GM21825 (cell line): ENCODE measurements around the gene MED13L.
"Not testable (repeated sequence)": the region's sequence is repeated elsewhere in the genome, so short reads cannot be mapped to it uniquely, and the experiment has no call there.

Experiments used
- ATAC-seq: cut with Tn5 transposase; IDR thresholded peaks from one replicate; pipeline ENCODE4 v1.9.1; 2021; ENCODE audit warnings: mild to moderate bottlenecking, moderate library complexity; ENCODE audit not compliant: unreplicated experiment

MED13L gene

GRCh38 chr12:116248433-116248832 lies 29.1 kb downstream of the MED13L start:
- no peak for ATAC-seq

GRCh38 chr12:116247377-116247776 lies 30.1 kb downstream of the MED13L start:
- ATAC-seq: no peak

- no peak for ATAC-seq
These were observed 30.9 kb downstream of the MED13L start for GRCh38 chr12:116246490-116247179.

DNA sequence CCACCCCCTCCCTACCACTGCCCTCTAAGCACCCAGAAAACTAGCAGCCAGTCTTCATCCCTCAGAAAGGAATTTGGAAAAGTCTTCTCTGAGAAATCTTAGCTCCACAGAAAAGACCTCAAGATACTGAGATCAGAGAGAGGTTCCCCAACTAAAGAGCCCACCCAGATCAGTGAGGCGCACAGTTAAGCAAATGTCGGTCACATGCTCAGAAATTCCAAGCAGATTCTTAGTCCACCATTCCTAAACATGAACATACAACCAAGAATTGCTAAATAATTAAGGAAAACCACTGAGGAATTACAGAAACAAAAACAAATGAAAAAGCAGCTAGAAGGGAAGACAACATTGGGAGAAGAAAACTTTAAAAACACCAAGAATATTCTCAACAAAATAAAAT lies 32.3 kb downstream of the MED13L start:
- ATAC-seq: no peak

DNA sequence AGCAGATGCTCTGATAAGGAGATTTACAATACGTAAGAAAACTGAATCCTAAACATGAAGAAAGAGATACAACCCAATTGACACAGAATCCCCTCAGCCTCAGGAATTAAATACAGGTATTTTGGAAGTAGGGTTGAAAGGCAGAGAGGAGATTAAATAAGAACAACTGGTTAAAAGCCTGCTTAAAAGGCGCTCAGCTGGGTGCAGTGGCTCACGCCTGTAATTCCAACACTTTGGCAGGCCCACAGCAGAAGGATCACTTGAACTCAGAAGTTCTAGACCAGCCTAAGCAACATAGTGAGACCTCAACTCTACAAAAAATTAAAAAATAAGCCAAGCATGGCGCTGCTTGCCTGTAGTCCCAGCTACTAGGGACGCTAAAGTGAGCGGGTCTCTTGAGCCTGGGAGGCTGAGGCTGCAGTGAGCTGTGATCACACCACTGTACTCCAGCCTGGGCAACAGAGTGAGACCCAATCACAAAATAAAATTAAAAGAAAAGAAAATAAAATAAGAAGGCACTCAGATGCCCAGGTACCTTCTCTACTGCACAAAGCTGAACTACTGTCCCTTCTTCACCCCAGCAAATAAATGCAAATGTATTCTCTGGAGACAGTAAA lies 32.9 kb downstream of the MED13L start:
- ATAC-seq: no peak

DNA sequence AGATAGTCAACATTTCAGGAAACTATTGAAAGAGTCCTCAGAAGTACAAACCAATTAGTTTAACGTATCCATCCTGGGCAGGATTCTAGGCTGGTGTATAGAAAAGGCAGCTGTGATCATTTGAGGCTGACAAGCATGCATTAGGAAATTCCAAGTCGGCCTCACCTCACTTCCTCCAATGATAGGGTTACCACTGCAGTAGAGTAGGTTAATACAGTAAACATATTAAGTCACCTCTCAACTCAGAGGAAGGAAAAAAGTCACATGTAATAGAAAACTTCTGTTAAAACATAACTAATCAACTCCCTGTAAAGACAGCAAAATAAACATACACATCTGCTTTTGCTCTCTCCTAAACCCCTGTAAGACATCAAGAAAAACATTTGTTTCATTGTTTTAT lies 33.5 kb downstream of the MED13L start:
- ATAC-seq: no peak

DNA sequence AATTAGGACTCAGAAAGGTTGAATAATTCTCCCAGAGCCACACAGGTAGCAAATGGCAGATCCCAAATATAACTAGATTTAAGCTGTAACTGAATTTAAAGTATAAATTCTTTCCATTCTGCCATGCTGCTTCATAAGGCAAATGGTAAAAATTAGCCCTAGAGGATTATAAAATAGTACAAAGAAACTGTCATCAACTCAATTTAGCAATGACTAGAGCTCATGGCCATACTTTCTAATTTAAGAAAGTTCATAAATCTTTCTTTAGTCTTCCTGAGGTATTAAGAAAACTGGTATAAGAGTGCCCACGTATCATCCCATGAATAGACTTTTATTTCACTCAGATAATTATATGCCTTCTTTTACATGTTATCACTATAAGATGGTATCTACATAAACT lies 34.8 kb downstream of the MED13L start:
- no peak for ATAC-seq

DNA sequence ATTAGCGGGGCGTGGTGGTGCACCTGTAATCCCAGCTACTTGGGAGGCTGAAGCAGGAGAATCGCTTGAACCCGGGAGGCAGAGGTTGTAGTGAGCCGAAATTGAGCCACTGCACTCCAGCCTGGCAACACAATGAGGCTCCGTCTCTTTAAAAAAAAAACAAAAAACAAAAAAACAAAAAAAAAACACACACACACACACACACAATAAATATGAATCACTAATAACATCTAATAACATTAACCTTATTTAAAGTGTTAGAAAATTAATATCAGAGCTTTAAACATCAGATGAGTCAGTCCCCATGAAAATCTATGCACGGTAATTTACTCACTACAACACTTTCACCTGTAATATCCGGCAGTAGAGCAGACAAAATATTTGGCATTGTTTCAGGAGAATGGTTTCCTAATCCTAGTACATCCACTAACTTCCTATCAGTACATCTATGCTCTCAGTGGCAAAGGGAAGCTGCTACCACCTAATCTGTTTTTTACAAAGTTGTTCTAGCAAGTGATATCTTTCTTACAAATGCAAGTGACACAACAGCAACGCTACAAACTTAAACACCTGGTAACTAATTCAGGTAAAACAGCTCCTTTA lies 36.2 kb downstream of the MED13L start:
- ATAC-seq: no peak

DNA sequence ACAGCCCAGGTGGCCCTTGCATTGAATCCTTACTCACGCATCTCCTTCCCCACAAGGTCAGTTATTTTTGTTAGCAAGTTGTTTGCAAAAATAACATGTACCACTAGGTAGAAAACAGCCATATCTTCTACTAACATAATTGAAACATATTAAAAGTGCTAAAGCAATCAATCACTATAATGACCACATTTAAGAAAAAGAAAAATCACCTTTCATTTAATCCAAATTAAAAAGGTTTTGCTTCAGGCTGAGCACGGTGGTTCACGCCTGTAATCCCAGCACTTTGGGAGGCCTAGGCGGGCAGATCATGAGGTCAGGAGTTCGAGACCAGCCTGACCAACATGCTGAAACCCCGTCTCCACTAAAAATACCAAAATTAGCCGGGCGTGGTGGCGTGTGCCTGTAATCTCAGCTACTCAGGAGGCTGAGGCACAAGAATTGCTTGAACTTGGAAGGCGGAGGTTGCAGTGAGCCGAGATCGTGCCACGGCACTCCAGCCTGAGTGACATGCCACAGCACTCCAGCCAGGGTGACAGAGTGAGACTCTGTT lies 38.8 kb downstream of the MED13L start:
- ATAC-seq: not testable (repeated sequence)

DNA sequence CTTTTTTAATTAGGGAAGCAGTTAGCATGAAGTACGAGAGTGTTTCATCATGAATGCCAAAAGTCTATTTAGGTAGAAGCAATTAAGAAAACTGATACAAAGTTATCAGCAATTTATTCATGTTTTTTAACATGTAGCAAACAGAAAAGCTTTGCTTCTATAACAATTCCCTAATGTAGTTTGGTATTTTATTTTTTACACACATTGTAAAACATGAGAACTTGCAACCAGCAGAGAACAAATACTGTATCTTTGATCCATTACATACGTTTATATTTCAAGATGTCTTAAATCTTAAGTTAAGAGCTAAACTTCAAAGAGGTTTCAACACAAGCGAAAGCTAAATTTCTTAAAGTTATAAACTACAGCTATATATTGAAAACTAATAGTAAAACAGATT lies 39.3 kb downstream of the MED13L start:
- ATAC-seq: no peak

DNA sequence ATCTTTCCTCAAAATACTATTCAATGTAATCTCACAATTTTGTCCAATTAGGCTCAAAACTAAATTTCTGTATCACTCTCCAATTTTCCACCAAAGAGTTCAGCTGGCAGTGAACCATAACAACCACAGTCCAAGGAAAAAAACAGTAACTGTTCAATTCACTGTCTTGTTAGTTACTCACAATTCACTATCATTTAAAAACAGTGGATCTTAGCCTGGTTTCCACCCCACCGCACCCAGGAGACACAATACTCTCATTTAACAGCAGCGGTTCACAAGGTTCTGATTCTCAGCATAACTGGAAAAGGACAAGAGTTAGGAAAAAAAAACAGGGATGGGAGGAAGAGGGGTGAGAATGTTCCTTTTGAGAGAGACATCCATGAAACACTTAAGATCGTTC lies 40.5 kb downstream of the MED13L start:
- no peak for ATAC-seq

GRCh38 chr12:116236148-116236731 lies 41.3 kb downstream of the MED13L start:
- no peak for ATAC-seq

DNA sequence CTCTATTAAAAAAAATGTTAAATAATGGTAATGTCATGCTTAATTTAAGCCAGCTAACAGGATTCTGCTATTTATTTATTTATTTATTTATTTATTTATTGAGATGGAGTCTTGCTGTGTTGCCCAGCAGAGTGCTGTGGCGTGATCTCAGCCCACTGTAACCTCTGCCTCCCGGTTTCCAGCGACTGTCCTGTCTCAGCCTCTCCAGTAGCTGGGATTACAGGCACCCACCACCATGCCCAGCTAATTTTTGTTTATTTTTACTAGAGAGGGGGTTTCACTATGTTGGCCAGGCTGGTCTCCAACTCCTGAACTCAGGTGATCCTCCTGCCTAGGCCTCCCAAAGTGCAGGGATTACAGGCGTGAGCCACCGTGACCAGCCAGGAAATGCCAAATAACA lies 43.3 kb downstream of the MED13L start:
- not testable (repeated sequence) for ATAC-seq

DNA sequence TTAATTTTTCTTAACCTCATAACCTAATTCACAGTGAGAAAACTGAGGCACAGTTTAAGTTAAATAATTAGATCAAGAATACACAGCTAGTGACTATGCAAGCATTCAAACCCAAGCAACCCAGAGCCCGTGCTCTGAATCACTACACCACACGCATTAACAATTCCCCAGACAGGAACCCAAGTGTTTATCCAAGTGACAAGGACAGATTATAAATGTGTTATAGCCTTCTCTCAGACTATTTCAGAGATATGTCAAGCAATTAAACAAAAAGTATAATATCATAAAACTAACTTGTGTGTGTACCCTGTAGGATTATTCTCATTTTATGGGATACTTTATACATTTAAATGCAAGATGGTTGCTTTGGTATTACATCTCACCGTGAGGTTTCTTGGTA lies 43.8 kb downstream of the MED13L start:
- no peak for ATAC-seq

GRCh38 chr12:116227811-116228210 lies 49.7 kb downstream of the MED13L start:
- ATAC-seq: no peak

DNA sequence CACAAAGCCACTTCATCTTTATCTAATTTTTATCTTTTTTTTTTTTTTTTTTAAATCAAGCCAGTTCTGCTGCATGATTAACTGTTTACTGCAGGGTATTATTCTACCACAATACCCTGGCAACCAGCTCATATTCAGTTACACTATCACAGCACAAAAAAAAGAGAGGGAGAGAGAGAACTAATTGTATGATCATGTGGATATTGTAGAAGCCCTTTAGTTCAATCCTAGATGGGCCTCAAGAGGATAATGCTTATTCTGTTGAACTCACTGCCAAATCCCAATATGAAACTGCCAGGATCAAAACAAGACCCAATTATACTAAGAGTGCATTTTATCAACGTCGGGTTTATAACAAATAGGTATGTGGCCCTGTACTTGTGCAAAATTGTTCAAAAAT lies 51.5 kb downstream of the MED13L start:
- ATAC-seq: no peak

DNA sequence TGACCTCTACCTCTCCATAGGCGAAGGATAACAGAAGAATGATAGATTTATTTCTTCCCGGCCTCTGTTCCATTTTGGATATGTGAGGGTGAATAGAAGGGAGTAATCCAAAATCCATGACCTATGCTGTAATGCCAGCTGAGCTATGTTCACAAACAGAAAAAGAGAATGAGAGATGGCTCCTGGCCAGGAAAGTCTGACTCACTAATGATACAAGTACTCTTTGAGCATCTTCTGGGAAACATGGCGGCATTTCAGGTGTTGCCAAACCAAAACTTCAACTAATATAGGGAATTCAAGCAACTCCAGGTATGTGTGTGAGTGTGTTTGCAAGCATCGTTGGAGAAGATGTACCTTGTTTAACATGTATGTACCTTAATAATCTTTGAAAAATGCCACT lies 55.1 kb downstream of the MED13L start:
- no peak for ATAC-seq

DNA sequence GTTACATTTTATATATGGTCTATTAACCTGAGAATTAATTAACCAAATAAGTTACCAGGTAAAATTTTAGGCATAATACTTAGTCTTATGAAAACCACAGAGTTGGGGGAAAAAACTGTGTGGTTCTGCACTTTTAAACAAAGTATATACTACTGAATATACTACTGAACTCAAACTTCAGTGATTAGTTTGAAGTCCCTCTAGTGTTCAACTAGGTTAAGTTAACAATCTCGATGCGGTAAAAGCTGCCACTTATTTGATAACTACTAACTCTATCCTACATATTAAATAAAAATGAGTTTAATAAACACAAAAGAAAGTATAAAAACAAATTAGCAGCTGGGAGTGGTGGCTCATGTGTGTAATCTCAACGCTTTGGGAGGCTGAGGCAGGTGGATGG lies 56.7 kb downstream of the MED13L start:
- no peak for ATAC-seq

- ATAC-seq: no peak
These were observed 60.3 kb downstream of the MED13L start for GRCh38 chr12:116217045-116217735.

DNA sequence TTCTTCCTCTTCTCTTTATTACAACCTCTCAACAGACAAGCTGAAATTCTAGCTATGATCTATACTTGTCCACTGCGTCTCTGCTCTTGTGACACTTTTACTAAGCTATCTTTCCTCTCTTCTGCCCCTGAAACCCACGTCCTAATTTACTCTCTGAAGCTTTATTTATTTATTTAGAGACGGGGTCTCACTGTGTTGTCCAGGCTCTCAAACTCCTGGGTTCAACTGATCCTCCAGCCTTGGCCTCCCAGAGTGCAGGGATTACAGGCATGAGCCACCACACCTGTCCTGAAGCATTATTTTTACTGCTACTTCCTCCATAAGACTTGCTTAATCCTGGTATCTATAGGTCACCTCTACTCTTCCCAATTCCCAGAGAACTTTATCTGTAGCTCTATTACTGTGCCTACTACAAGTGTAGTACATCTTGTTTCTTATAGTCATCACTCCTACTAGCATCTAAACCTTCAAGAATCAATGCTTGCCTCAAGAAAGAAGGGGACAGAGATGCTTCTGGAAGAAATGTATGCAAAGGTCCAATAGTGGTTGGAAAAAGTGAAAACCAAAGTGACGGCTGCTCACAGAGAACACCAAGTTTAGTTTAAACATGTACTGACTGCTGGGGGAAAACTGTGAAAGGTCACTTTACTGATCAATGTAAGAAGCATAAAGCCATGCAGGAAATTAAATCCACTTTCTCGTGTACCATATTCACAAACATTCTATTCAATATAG lies 61.3 kb downstream of the MED13L start:
- no peak for ATAC-seq

DNA sequence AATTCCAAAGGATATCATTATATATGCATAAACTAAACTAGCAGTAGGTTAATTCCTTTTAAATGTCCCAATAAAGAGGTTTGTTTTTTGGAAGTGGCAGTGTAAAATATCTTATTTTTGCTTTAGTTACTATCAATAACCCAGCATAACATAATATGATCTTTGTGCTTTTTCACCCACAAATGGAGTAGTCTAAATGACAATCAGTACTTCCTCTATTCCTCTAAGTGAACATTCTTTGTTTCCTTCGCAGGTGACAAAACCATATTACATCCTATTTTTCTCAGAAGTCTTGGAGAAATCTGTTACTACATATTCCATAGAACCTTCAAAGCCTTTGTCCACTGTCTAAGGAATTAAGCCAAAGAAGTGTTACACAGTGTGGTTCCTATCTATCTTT lies 62.5 kb downstream of the MED13L start:
- no peak for ATAC-seq
